IMR-90 (cell line): ENCODE measurements around the gene CCDC83. TPM values are rescaled to one million over a fixed set of nuclear protein-coding genes. Genes with fewer than 3 reads are reported as not detected.

ENCODE experiments used
- ATAC-seq: fragments of 200-7000 bp; cut with Tn5 transposase; 2 replicates; pipeline ENCODE4 v1.9.1; 2020; ENCODE audit warnings: low read depth, mild to moderate bottlenecking, moderate library complexity
- BruUV-seq: library from RNA; stranded (reverse); fragments of 400-500 nt; replicated peaks from 2 replicates; lab custom pipeline; 2021; lab: Mats Ljungman, UMichigan
- CTCF ChIA-PET: fragments of 300-600 bp; formaldehyde crosslinking; extraction: SDS; loops from one replicate; lab custom pipeline; 2021; ENCODE audit warnings: antibody characterized with exemption; lab: Yijun Ruan, JAX
- POLR2A ChIA-PET: fragments of 300-600 bp; sonication (Branson Sonifier 250); formaldehyde crosslinking; loops from one replicate; lab custom pipeline; 2022; ENCODE audit warnings: antibody characterized with exemption; ENCODE audit not compliant: unreplicated experiment; lab: Charles Lee
- DNase-seq: peaks from one replicate; pipeline ENCODE4 v3.0.0; 2013
- H2AFZ ChIP-seq: replicated peaks from 2 replicates; pipeline ENCODE3; 2013; ENCODE audit warnings: low read length, mild to moderate bottlenecking; ENCODE audit not compliant: poor library complexity
- H2AK5ac ChIP-seq: 2 replicates; pipeline ENCODE4 v1.6.1; 2013; ENCODE audit warnings: low read depth, low read length, inconsistent platforms
- H2AK9ac ChIP-seq: replicated peaks from 2 replicates; pipeline ENCODE3; 2013; ENCODE audit warnings: mild to moderate bottlenecking, low read depth, low read length, moderate library complexity; ENCODE audit not compliant: poor library complexity
- H2BK120ac ChIP-seq: 2 replicates; pipeline ENCODE4 v1.6.1; 2013; ENCODE audit warnings: low read depth, low read length, inconsistent platforms
- H2BK15ac ChIP-seq: 3 replicates; pipeline ENCODE4 v1.6.1; 2013; ENCODE audit warnings: low read depth, low read length, inconsistent platforms
- H2BK20ac ChIP-seq: 2 replicates; pipeline ENCODE4 v1.6.1; 2013; ENCODE audit warnings: low read depth, mild to moderate bottlenecking, inconsistent platforms, low read length, moderate library complexity
- H2BK5ac ChIP-seq: 2 replicates; pipeline ENCODE4 v1.6.1; 2013; ENCODE audit warnings: mild to moderate bottlenecking, low read depth, low read length, inconsistent platforms; ENCODE audit not compliant: poor library complexity, severe bottlenecking
- H3K14ac ChIP-seq: replicated peaks from 2 replicates; pipeline ENCODE4 v1.6.1; 2013; ENCODE audit warnings: low read depth, low read length, inconsistent platforms
- H3K18ac ChIP-seq: 2 replicates; pipeline ENCODE4 v1.6.1; 2013; ENCODE audit warnings: low read depth, low read length, control low read depth
- H3K23ac ChIP-seq: 2 replicates; pipeline ENCODE4 v1.6.1; 2013; ENCODE audit warnings: low read depth, low read length, inconsistent platforms
- H3K27ac ChIP-seq: 2 replicates; pipeline ENCODE4 v1.5.1; 2013; ENCODE audit warnings: mild to moderate bottlenecking, control low read depth, low read length; ENCODE audit not compliant: insufficient read depth
- H3K27me3 ChIP-seq: 2 replicates; pipeline ENCODE4 v1.6.1; 2013; ENCODE audit warnings: low read length; ENCODE audit not compliant: control insufficient read depth, insufficient read depth
- H3K36me3 ChIP-seq: 2 replicates; pipeline ENCODE4 v1.6.1; 2013; ENCODE audit warnings: low read length, mixed read lengths; ENCODE audit not compliant: control insufficient read depth, insufficient read depth
- H3K4ac ChIP-seq: 2 replicates; pipeline ENCODE4 v1.6.1; 2013; ENCODE audit warnings: low read depth, low read length, inconsistent platforms
- H3K4me1 ChIP-seq: 2 replicates; pipeline ENCODE4 v1.6.1; 2013; ENCODE audit warnings: low read length, mixed read lengths; ENCODE audit not compliant: control insufficient read depth, insufficient read depth
- H3K4me2 ChIP-seq: 2 replicates; pipeline ENCODE4 v1.6.1; 2013; ENCODE audit warnings: low read depth, mild to moderate bottlenecking, control low read depth, low read length, moderate library complexity
- H3K4me3 ChIP-seq: 2 replicates; pipeline ENCODE4 v1.5.1; 2013; ENCODE audit warnings: low read depth, mild to moderate bottlenecking, control low read depth, low read length, moderate library complexity; ENCODE audit not compliant: insufficient read depth
- H3K56ac ChIP-seq: 2 replicates; pipeline ENCODE4 v1.6.1; 2013; ENCODE audit warnings: low read length, inconsistent platforms; ENCODE audit not compliant: insufficient read depth; ENCODE audit errors: extremely low read depth
- H3K79me1 ChIP-seq, 2 experiments: 2 replicates each; pipeline ENCODE4 v1.6.1; 2013; ENCODE audit warnings: low read length in 2 of 2, inconsistent platforms in 1 of 2, low read depth in 1 of 2
- H3K9ac ChIP-seq: 2 replicates; pipeline ENCODE4 v1.6.1; 2013; ENCODE audit warnings: low read depth, low read length, control low read depth
- H3K9me1 ChIP-seq: 2 replicates; pipeline ENCODE4 v1.6.1; 2013; ENCODE audit warnings: low read length, inconsistent platforms; ENCODE audit not compliant: insufficient read depth
- H3K9me3 ChIP-seq: 2 replicates; pipeline ENCODE4 v1.6.1; 2013; ENCODE audit warnings: low read length; ENCODE audit not compliant: control insufficient read depth, insufficient read depth
- H4K20me1 ChIP-seq: 2 replicates; pipeline ENCODE4 v1.6.1; 2013; ENCODE audit warnings: low read length, inconsistent platforms; ENCODE audit not compliant: insufficient read depth
- H4K5ac ChIP-seq: 2 replicates; pipeline ENCODE4 v1.6.1; 2013; ENCODE audit warnings: mild to moderate bottlenecking, low read depth, low read length, control low read depth
- H4K8ac ChIP-seq, 2 experiments: 2 replicates each; pipeline ENCODE4 v1.6.1; 2013; ENCODE audit warnings: low read depth in 2 of 2, low read length in 2 of 2, control low read depth in 1 of 2, inconsistent platforms in 1 of 2
- H4K91ac ChIP-seq: 2 replicates; pipeline ENCODE4 v1.6.1; 2013; ENCODE audit warnings: low read depth, low read length, inconsistent platforms; ENCODE audit not compliant: insufficient read depth
- CEBPB ChIP-seq: IDR thresholded peaks from 2 replicates; pipeline ENCODE4 v1.6.1; 2012; ENCODE audit warnings: low read depth, low read length, improper control_type of control experiment
- CTCF ChIP-seq: conservative IDR thresholded peaks from 2 replicates; pipeline ENCODE4 v1.5.1; 2012; ENCODE audit warnings: mild to moderate bottlenecking, low read depth, low read length, improper control_type of control experiment
- MAFK ChIP-seq: IDR thresholded peaks from 2 replicates; pipeline ENCODE4 v1.6.1; 2012; ENCODE audit warnings: low read depth, low read length, improper control_type of control experiment
- POLR2A ChIP-seq: IDR thresholded peaks from 2 replicates; pipeline ENCODE4 v1.6.1; 2012; ENCODE audit warnings: mild to moderate bottlenecking, low read depth, low read length
- RAD21 ChIP-seq: IDR thresholded peaks from 2 replicates; pipeline ENCODE4 v1.6.1; 2012; ENCODE audit warnings: low read length, improper control_type of control experiment
- SMC3 ChIP-seq: fragments of 150-350 bp; IDR thresholded peaks from 2 replicates; pipeline ENCODE4 v1.6.1; 2016; ENCODE audit warnings: low read depth, mild to moderate bottlenecking, antibody characterized with exemption, low read length, moderate library complexity
- WGBS, 2 experiments: methylation state at CpG; one replicate each; pipeline versions ENCODE4 v1.1.5 to v1.1.7; 2013; ENCODE audit warnings: missing lambda C conversion rate in 2 of 2; ENCODE audit not compliant: insufficient read length in 1 of 2; ENCODE audit errors: extremely low coverage in 2 of 2; 5-methylcytosine and 5-hydroxymethylcytosine counted together
- dilution Hi-C: fragments of 300-500 bp; cut with HindIII; formaldehyde crosslinking; loops from one replicate; pipeline ENCODE4 v1.14.3; 2018; ENCODE audit warnings: low sequenced_read_pairs; ENCODE audit not compliant: unreplicated experiment
- in situ Hi-C: fragments of 300-500 bp; cut with MboI; formaldehyde crosslinking; loops from 3 replicates; pipeline ENCODE4 v1.14.3; 2019; ENCODE audit warnings: low sequenced_read_pairs, inconsistent platforms, mixed read lengths
- intact Hi-C: fragments of 100-400 bp; cut with micrococcal nuclease; formaldehyde crosslinking; loops from 2 replicates; pipeline ENCODE4 v1.10.0; 2022
- polyA plus RNA-seq, 3 experiments: library from polyadenylated mRNA; depleted of rRNA; stranded (reverse); fragments of >200 nt; gene quantifications; 2 replicates each; pipeline ENCODE4 v1.2.3, GENCODE V29; 2012; ENCODE audit warnings: low replicate concordance in 1 of 3
- total RNA-seq: library from RNA; depleted of rRNA; stranded (reverse); fragments of >200 nt; gene quantifications from 2 replicates; pipeline ENCODE4 v1.2.3, GENCODE V29; 2012
- TF ChIP-seq, protein P1 (sequence below): fragments of 150-350 bp; IDR thresholded peaks from 2 replicates; pipeline ENCODE4 v1.6.1; 2017; ENCODE audit warnings: mild to moderate bottlenecking, antibody characterized with exemption, low read length, low read depth
- TF ChIP-seq, protein P2 (sequence below): fragments of 150-350 bp; IDR thresholded peaks from 2 replicates; pipeline ENCODE4 v1.6.1; 2016; ENCODE audit warnings: low read depth, mild to moderate bottlenecking, low read length, moderate library complexity, borderline replicate concordance

Gene CCDC83
- total and polyA plus RNA-seq, 2 of the 4 experiments (the other 2 are of a cell fraction) = not detected

DNA sequence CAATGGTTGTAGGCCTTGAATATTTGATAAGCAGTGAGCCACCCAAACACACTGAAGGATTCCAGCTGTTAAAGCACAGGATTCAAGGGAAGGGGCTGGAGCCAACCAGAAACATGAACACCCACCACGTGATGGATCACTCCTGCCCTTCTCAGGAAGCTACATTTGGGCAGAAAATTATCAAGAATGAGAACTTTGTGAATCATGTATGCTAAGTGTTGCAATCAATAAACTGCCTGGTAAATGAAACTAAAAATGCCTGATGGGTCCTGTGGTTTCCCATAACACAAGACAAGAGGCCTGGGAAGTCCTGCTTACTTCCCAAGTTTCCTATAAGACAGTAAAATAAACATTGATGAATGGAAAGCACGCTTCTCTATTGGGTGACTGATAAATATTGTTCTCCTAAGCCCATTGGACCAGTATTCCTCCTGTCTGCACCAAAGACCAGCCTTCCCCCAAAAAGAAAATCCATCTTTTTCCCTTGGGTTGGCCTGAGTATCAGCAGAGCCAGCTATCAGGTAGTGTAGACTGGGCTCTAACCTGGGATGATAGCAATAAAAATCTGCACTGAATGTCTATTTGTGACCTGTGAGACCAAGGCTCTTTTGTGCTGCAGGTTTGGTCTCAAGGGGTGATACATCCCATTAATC, 98.4 kb downstream of the CCDC83 start:
- Histone ChIP-seq H4K5ac (no peak overlapping the region), H2BK20ac (no peak overlapping the region), H3K4me1 (peaks cover 4% of the 10 kb centered on the region), H2BK15ac (no peak overlapping the region), H3K4ac (no peak overlapping the region), H3K36me3 (peaks cover 9% of the 10 kb centered on the region), H2AK5ac (no peak overlapping the region), H3K56ac (no peak overlapping the region), H3K27me3 (no peaks in the 10 kb centered on the region), H3K14ac (0 out of 2 replicates have a peak overlapping the region, but pooled peaks have one; percentile 12), H3K9ac (no peak overlapping the region), H4K20me1 (peaks cover 6% of the 10 kb centered on the region; the same call in 1 of the 2 replicates), H4K8ac (no peak overlapping the region), H3K4me2 (no peak overlapping the region), H3K18ac (no peak overlapping the region; the same call in 1 of the 2 replicates), H2BK120ac (no peak overlapping the region), H2BK5ac (peak overlapping the region; percentile 46), H2AK9ac (no peak overlapping the region), H3K27ac (no peak overlapping the region), H3K9me3 (no peaks in the 10 kb centered on the region), H3K23ac (no peak overlapping the region), H3K4me3 (no peak overlapping the region), H3K79me1 (peaks cover 6 to 36% of the 10 kb centered on the region in 2 experiments; a peak in 3 of 4 replicates), H4K91ac (no peak overlapping the region), H2AFZ (no peak overlapping the region), H3K9me1 (peaks cover 11% of the 10 kb centered on the region)
- dilution Hi-C loops = no loop called here
- no TSS peak for BruUV-seq
- in situ Hi-C loops = no loop called here
- peak; percentile 68 for DNase-seq
- ChIA-PET CTCF (no interaction called here), POLR2A (no interaction called here)
- ATAC-seq = peak; percentile 18
- intact Hi-C loops = no loop called here
- TF ChIP-seq SMC3 (no peak), CEBPB (peak; percentile 75), POLR2A (no peak), MAFK (no peak), CTCF (no peak), RAD21 (no peak)
- TF ChIP-seq, protein P1, sequence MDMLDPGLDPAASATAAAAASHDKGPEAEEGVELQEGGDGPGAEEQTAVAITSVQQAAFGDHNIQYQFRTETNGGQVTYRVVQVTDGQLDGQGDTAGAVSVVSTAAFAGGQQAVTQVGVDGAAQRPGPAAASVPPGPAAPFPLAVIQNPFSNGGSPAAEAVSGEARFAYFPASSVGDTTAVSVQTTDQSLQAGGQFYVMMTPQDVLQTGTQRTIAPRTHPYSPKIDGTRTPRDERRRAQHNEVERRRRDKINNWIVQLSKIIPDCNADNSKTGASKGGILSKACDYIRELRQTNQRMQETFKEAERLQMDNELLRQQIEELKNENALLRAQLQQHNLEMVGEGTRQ = peak; percentile 69
- TF ChIP-seq, protein P2, sequence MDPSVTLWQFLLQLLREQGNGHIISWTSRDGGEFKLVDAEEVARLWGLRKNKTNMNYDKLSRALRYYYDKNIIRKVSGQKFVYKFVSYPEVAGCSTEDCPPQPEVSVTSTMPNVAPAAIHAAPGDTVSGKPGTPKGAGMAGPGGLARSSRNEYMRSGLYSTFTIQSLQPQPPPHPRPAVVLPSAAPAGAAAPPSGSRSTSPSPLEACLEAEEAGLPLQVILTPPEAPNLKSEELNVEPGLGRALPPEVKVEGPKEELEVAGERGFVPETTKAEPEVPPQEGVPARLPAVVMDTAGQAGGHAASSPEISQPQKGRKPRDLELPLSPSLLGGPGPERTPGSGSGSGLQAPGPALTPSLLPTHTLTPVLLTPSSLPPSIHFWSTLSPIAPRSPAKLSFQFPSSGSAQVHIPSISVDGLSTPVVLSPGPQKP = no peak
- WGBS, 2 experiments = no CpG with 5 or more reads among the region's 2 CpGs
